Calu3 (cell line): ENCODE results near the gene COMMD7. TPM values are rescaled to one million over a fixed set of nuclear protein-coding genes. Genes with fewer than 3 reads are reported as not detected.

ENCODE experiments used
- BruUV-seq: library from RNA; stranded (reverse); fragments of 400-500 nt; replicated peaks from 2 replicates; lab custom pipeline; 2021; lab: Mats Ljungman, UMichigan
- CTCF ChIA-PET: fragments of 300-600 bp; sonication (Branson Sonifier 250); formaldehyde crosslinking; loops from one replicate; lab custom pipeline; 2022; ENCODE audit warnings: antibody characterized with exemption; lab: Charles Lee
- DNase-seq: peaks from one replicate; pipeline ENCODE4 v3.0.0; 2022
- H3K27ac Mint-ChIP-seq: one replicate; pipeline ENCODE4 v1.8.0; 2022; ENCODE audit warnings: mixed read lengths; ENCODE audit not compliant: unreplicated experiment
- H3K27me3 Mint-ChIP-seq: one replicate; pipeline ENCODE4 v1.8.0; 2022; ENCODE audit warnings: mixed read lengths; ENCODE audit not compliant: unreplicated experiment
- H3K36me3 Mint-ChIP-seq: one replicate; pipeline ENCODE4 v1.8.0; 2022; ENCODE audit warnings: mild to moderate bottlenecking, moderate library complexity, mixed read lengths; ENCODE audit not compliant: insufficient read depth, unreplicated experiment
- H3K4me1 Mint-ChIP-seq: one replicate; pipeline ENCODE4 v1.8.0; 2022; ENCODE audit warnings: mild to moderate bottlenecking, low read depth, mixed read lengths; ENCODE audit not compliant: unreplicated experiment
- H3K4me3 Mint-ChIP-seq: one replicate; pipeline ENCODE4 v1.8.0; 2022; ENCODE audit warnings: mild to moderate bottlenecking, low read depth, moderate library complexity, mixed read lengths; ENCODE audit not compliant: unreplicated experiment
- H3K9me3 Mint-ChIP-seq: one replicate; pipeline ENCODE4 v1.8.0; 2022; ENCODE audit warnings: low read depth, mixed read lengths; ENCODE audit not compliant: unreplicated experiment
- CTCF ChIP-seq: fragments of 200-600 bp; IDR thresholded peaks from one replicate; pipeline ENCODE4 v1.8.0; 2022; ENCODE audit warnings: antibody characterized with exemption; ENCODE audit not compliant: unreplicated experiment
- intact Hi-C: fragments of 100-400 bp; cut with micrococcal nuclease; formaldehyde crosslinking; loops from one replicate; pipeline ENCODE4 v1.10.0; 2022; ENCODE audit not compliant: unreplicated experiment
- total RNA-seq: library from RNA; stranded (reverse); gene quantifications from 2 replicates; pipeline ENCODE4 v1.2.3, GENCODE V29; 2022

COMMD7 gene
- total RNA-seq, 1 experiment from 2014 or later: 56.0 TPM

GRCh38 chr20:32756156-32756555 is 12.9 kb upstream of the COMMD7 start:
- intact Hi-C loops: no loop called here
- H3K27ac Mint-ChIP-seq: no peak overlapping the region
- CTCF ChIA-PET: interaction anchor here (0.7 kb wide), 1 partner anchor 104 kb away, joined by 4 read pairs; no protein-coding TSS in a partner anchor
- TF ChIP-seq CTCF: no peak
- DNase-seq: no peak
- no TSS peak for BruUV-seq
- H3K4me3 Mint-ChIP-seq: no peak overlapping the region
- peaks cover 7% of the 10 kb centered on the region for H3K36me3 Mint-ChIP-seq
- no peaks in the 10 kb centered on the region for H3K27me3 Mint-ChIP-seq
- H3K9me3 Mint-ChIP-seq: no peaks in the 10 kb centered on the region
- H3K4me1 Mint-ChIP-seq: peaks cover 12% of the 10 kb centered on the region

- no peak for DNase-seq
- H3K36me3 Mint-ChIP-seq: no peaks in the 10 kb centered on the region
- H3K4me1 Mint-ChIP-seq: peaks cover 8% of the 10 kb centered on the region
- H3K27ac Mint-ChIP-seq: no peak overlapping the region
- intact Hi-C loops: no loop called here
- no peaks in the 10 kb centered on the region for H3K9me3 Mint-ChIP-seq
- BruUV-seq: no TSS peak
- TF ChIP-seq CTCF: no peak
- no peak overlapping the region for H3K4me3 Mint-ChIP-seq
- CTCF ChIA-PET: no interaction called here
- no peaks in the 10 kb centered on the region for H3K27me3 Mint-ChIP-seq
Measured at GRCh38 chr20:32753731-32754130, 10.5 kb upstream of the COMMD7 start.

GRCh38 chr20:32752458-32753250 is 9.4 kb upstream of the COMMD7 start:
- DNase-seq: no peak
- Mint-ChIP-seq H3K9me3 (no peaks in the 10 kb centered on the region), H3K27me3 (no peaks in the 10 kb centered on the region), H3K36me3 (no peaks in the 10 kb centered on the region), H3K4me1 (peaks cover 8% of the 10 kb centered on the region), H3K27ac (no peak overlapping the region), H3K4me3 (no peak overlapping the region)
- intact Hi-C loops: no loop called here
- CTCF ChIA-PET: no interaction called here
- TF ChIP-seq CTCF: no peak
- no TSS peak for BruUV-seq

- CTCF ChIA-PET: no interaction called here
- intact Hi-C loops: no loop called here
- no peak for TF ChIP-seq CTCF
Measured at GRCh38 chr20:32751702-32752457, 8.6 kb upstream of the COMMD7 start.

More at GRCh38 chr20:32751702-32752457, 8.6 kb upstream of the COMMD7 start:
- DNase-seq: no peak
- no peak overlapping the region for H3K4me3 Mint-ChIP-seq
- H3K4me1 Mint-ChIP-seq: peaks cover 8% of the 10 kb centered on the region
- no peaks in the 10 kb centered on the region for H3K27me3 Mint-ChIP-seq
- no peak overlapping the region for H3K27ac Mint-ChIP-seq
- no peaks in the 10 kb centered on the region for H3K36me3 Mint-ChIP-seq
- BruUV-seq: no TSS peak
- H3K9me3 Mint-ChIP-seq: no peaks in the 10 kb centered on the region
